Suprapubic skin (tissue), 3 donors: Measurements from ENCODE around the gene DISC1.
"Not testable (repeated sequence)": the region's sequence is repeated elsewhere in the genome, so short reads cannot be mapped to it uniquely, and the experiment has no call there.

Experiments
- CTCF ChIP-seq, 2 donors: fragments of 200-600 bp in 1 of 2; fragments of 450-650 bp in 1 of 2; sonication (generic) in 1 of 2; IDR thresholded peaks; one replicate each; pipeline ENCODE4 v1.5.1; 2016 to 2019; ENCODE audit warnings: antibody characterized with exemption in 2 of 2, mild to moderate bottlenecking in 1 of 2, moderate library complexity in 1 of 2
- EP300 ChIP-seq: sonication (generic); formaldehyde crosslinking; IDR thresholded peaks from one replicate; pipeline ENCODE4 v1.6.1; 2017; ENCODE audit warnings: antibody characterized with exemption

- not testable (repeated sequence) for TF ChIP-seq EP300; CTCF (IDR thresholded peaks at IDR 0.05)
These were observed 10.3 kb downstream of the DISC1 start for GRCh38 chr1:231636922-231637321.
